Effector memory CD4-positive, alpha-beta T cell (primary cell): ENCODE data around the gene C9orf78.
A peak's percentile ranks its signal among the peaks of the same experiment; 100 is the strongest.

ENCODE experiments used
- DNase-seq, 3 donors: peaks; one replicate each; pipeline ENCODE4 v3.0.0-alpha.2; 2020
- H3K27ac ChIP-seq: 2 replicates; pipeline ENCODE4 v1.7.0; 2013; ENCODE audit warnings: mild to moderate bottlenecking, low read length, moderate library complexity; ENCODE audit not compliant: insufficient read depth, poor library complexity, severe bottlenecking
- H3K27me3 ChIP-seq: replicated peaks from 2 replicates; pipeline ENCODE4 v1.7.0; 2013; ENCODE audit warnings: mild to moderate bottlenecking, low read length; ENCODE audit not compliant: insufficient read depth, control insufficient read depth, poor library complexity, severe bottlenecking
- H3K36me3 ChIP-seq: 2 replicates; pipeline ENCODE4 v1.7.0; 2013; ENCODE audit warnings: mild to moderate bottlenecking, low read length, moderate library complexity; ENCODE audit not compliant: control insufficient read depth, insufficient read depth
- H3K4me1 ChIP-seq: 2 replicates; pipeline ENCODE4 v1.7.0; 2013; ENCODE audit warnings: low read length, mild to moderate bottlenecking; ENCODE audit not compliant: control insufficient read depth, insufficient read depth, poor library complexity, severe bottlenecking
- H3K4me3 ChIP-seq: 2 replicates; pipeline ENCODE4 v1.7.0; 2013; ENCODE audit warnings: low read length, low read depth, mild to moderate bottlenecking; ENCODE audit not compliant: insufficient read depth, poor library complexity, severe bottlenecking
- H3K9me3 ChIP-seq: 2 replicates; pipeline ENCODE4 v1.7.0; 2013; ENCODE audit warnings: mild to moderate bottlenecking, low read length, moderate library complexity; ENCODE audit not compliant: control insufficient read depth

C9orf78 gene

GRCh38 chr9:129840034-129840433 lies 5.0 kb upstream of the C9orf78 start:
- H3K4me3 ChIP-seq, result peak overlapping the region; percentile 17
- no peaks in the 10 kb centered on the region for H3K9me3 ChIP-seq
- peaks cover 4% of the 10 kb centered on the region for H3K36me3 ChIP-seq
- peak overlapping the region; percentile 57 for H3K27ac ChIP-seq
- DNase-seq, result no peak
- no peaks in the 10 kb centered on the region for H3K27me3 ChIP-seq
- peaks cover 46% of the 10 kb centered on the region for H3K4me1 ChIP-seq

- H3K4me1 ChIP-seq, result peaks cover 45% of the 10 kb centered on the region
- H3K4me3 ChIP-seq, result peak overlapping the region; percentile 17
- no peak for DNase-seq
Measured at GRCh38 chr9:129839324-129840023, 4.4 kb upstream of the C9orf78 start.

GRCh38 chr9:129838707-129839259 lies 3.7 kb upstream of the C9orf78 start:
- H3K27ac ChIP-seq, result no peak overlapping the region
- peaks cover 4% of the 10 kb centered on the region for H3K36me3 ChIP-seq
- no peaks in the 10 kb centered on the region for H3K9me3 ChIP-seq
- H3K27me3 ChIP-seq, result no peaks in the 10 kb centered on the region
- H3K4me3 ChIP-seq, result no peak overlapping the region
- no peak for DNase-seq
- H3K4me1 ChIP-seq, result peaks cover 52% of the 10 kb centered on the region

More at GRCh38 chr9:129839324-129840023, 4.4 kb upstream of the C9orf78 start:
- Histone ChIP-seq H3K36me3 (peaks cover 4% of the 10 kb centered on the region), H3K27me3 (no peaks in the 10 kb centered on the region), H3K9me3 (no peaks in the 10 kb centered on the region), H3K27ac (peak overlapping the region; percentile 57)

GRCh38 chr9:129836311-129837007 lies 1.4 kb upstream of the C9orf78 start:
- H3K4me1 ChIP-seq, result peaks cover 49% of the 10 kb centered on the region
- H3K27me3 ChIP-seq, result no peaks in the 10 kb centered on the region
- H3K36me3 ChIP-seq, result peaks cover 24% of the 10 kb centered on the region
- H3K9me3 ChIP-seq, result no peaks in the 10 kb centered on the region
- peak overlapping the region; percentile 97 for H3K4me3 ChIP-seq
- DNase-seq, result peak in 2 of 3 donors; percentile 24
- peak overlapping the region; percentile 92 for H3K27ac ChIP-seq

GRCh38 chr9:129835860-129836223 lies 767 bp upstream of the C9orf78 start:
- H3K4me1 ChIP-seq, result peaks cover 49% of the 10 kb centered on the region
- no peaks in the 10 kb centered on the region for H3K27me3 ChIP-seq
- peaks cover 25% of the 10 kb centered on the region for H3K36me3 ChIP-seq
- peak overlapping the region; percentile 92 for H3K27ac ChIP-seq
- no peaks in the 10 kb centered on the region for H3K9me3 ChIP-seq
- no peak for DNase-seq
- H3K4me3 ChIP-seq, result peak overlapping the region; percentile 97

- H3K4me3 ChIP-seq, result peak overlapping the region; percentile 97
- peaks cover 39% of the 10 kb centered on the region for H3K4me1 ChIP-seq
- no peaks in the 10 kb centered on the region for H3K9me3 ChIP-seq
- peak overlapping the region; percentile 92 for H3K27ac ChIP-seq
- no peaks in the 10 kb centered on the region for H3K27me3 ChIP-seq
- peaks cover 38% of the 10 kb centered on the region for H3K36me3 ChIP-seq
- DNase-seq, result peak in 1 of 3 donors; percentile 35
Measured at GRCh38 chr9:129834489-129835127, 467 bp downstream of the C9orf78 start.

- Histone ChIP-seq H3K27ac (no peak overlapping the region), H3K4me1 (peaks cover 24% of the 10 kb centered on the region), H3K36me3 (peaks cover 52% of the 10 kb centered on the region), H3K9me3 (no peaks in the 10 kb centered on the region), H3K27me3 (no peaks in the 10 kb centered on the region), H3K4me3 (no peak overlapping the region)
- no peak for DNase-seq
Measured at GRCh38 chr9:129832982-129833381, 2.1 kb downstream of the C9orf78 start.

- Histone ChIP-seq H3K9me3 (no peaks in the 10 kb centered on the region), H3K36me3 (peaks cover 55% of the 10 kb centered on the region), H3K4me3 (no peak overlapping the region), H3K4me1 (peaks cover 5% of the 10 kb centered on the region), H3K27me3 (no peaks in the 10 kb centered on the region), H3K27ac (no peak overlapping the region)
- DNase-seq, result no peak
Measured at GRCh38 chr9:129828969-129829368, 6.1 kb downstream of the C9orf78 start.

- H3K36me3 ChIP-seq, result peaks cover 50% of the 10 kb centered on the region
- DNase-seq, result no peak
Measured at GRCh38 chr9:129828051-129828450, 7.0 kb downstream of the C9orf78 start.

More at GRCh38 chr9:129828051-129828450, 7.0 kb downstream of the C9orf78 start:
- Histone ChIP-seq H3K4me3 (no peak overlapping the region), H3K27ac (no peak overlapping the region), H3K27me3 (no peaks in the 10 kb centered on the region), H3K4me1 (peaks cover under 1% of the 10 kb centered on the region), H3K9me3 (no peaks in the 10 kb centered on the region)
